ENCODE measurements around the gene HEBP1.

The HEBP1 gene

GRCh38 chr12:13027508-13027907 lies 27.4 kb upstream of the HEBP1 start:
- H3K36me3 ChIP-seq = no peaks in the 10 kb centered on the region
- H3K4me3 ChIP-seq (ENCODE audit: low read depth, low read length) = no peak overlapping the region
- H3K27me3 ChIP-seq (ENCODE audit: insufficient read depth, low read depth, severe bottlenecking) = no peaks in the 10 kb centered on the region
- TF ChIP-seq, protein P1, sequence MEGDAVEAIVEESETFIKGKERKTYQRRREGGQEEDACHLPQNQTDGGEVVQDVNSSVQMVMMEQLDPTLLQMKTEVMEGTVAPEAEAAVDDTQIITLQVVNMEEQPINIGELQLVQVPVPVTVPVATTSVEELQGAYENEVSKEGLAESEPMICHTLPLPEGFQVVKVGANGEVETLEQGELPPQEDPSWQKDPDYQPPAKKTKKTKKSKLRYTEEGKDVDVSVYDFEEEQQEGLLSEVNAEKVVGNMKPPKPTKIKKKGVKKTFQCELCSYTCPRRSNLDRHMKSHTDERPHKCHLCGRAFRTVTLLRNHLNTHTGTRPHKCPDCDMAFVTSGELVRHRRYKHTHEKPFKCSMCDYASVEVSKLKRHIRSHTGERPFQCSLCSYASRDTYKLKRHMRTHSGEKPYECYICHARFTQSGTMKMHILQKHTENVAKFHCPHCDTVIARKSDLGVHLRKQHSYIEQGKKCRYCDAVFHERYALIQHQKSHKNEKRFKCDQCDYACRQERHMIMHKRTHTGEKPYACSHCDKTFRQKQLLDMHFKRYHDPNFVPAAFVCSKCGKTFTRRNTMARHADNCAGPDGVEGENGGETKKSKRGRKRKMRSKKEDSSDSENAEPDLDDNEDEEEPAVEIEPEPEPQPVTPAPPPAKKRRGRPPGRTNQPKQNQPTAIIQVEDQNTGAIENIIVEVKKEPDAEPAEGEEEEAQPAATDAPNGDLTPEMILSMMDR (IDR thresholded peaks at IDR 0.05; ENCODE audit: low read depth, low read length) = no peak
- no peaks in the 10 kb centered on the region for H3K9me3 ChIP-seq (ENCODE audit: severe bottlenecking)
- no peak for DNase-seq
- peak overlapping the region; percentile 93 for H3K27ac ChIP-seq

- Histone ChIP-seq H3K27ac (no peak overlapping the region), H3K27me3 (ENCODE audit: insufficient read depth, low read depth, severe bottlenecking) (no peaks in the 10 kb centered on the region)
Observed at GRCh38 chr12:13027032-13027431, 27.0 kb upstream of the HEBP1 start.

DNA sequence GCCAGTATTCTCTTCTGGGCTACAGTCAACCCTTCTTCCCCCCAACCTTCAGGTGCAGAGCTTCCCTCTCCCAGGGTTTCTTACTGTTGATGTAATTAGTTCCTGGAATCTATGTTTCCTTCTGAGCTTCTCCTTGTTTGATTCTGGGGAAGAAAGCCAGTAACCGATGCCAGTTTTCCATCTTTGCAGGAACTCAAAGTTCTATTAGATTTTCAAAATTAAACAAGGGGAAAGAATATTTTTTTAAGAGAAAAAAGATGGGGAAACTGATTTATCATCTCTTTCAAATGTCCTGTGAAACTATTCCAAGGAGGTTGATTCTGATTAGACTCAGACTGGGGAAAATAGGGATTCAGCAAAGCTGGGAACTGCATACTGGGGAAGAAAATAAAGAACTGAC lies 26.2 kb upstream of the HEBP1 start:
- Histone ChIP-seq H3K9me3 (ENCODE audit: severe bottlenecking) (peaks cover 2% of the 10 kb centered on the region), H3K36me3 (no peaks in the 10 kb centered on the region), H3K4me3 (ENCODE audit: low read depth, low read length) (no peak overlapping the region), H3K27ac (no peak overlapping the region), H3K27me3 (ENCODE audit: insufficient read depth, low read depth, severe bottlenecking) (no peaks in the 10 kb centered on the region)
- TF ChIP-seq, protein P1 (IDR thresholded peaks at IDR 0.05; ENCODE audit: low read depth, low read length) = no peak
- no peak for DNase-seq

More at GRCh38 chr12:13027032-13027431, 27.0 kb upstream of the HEBP1 start:
- no peaks in the 10 kb centered on the region for H3K9me3 ChIP-seq (ENCODE audit: severe bottlenecking)
- H3K4me3 ChIP-seq (ENCODE audit: low read depth, low read length) = no peak overlapping the region
- TF ChIP-seq, protein P1 (IDR thresholded peaks at IDR 0.05; ENCODE audit: low read depth, low read length) = no peak
- DNase-seq = no peak
- H3K36me3 ChIP-seq = no peaks in the 10 kb centered on the region

DNA sequence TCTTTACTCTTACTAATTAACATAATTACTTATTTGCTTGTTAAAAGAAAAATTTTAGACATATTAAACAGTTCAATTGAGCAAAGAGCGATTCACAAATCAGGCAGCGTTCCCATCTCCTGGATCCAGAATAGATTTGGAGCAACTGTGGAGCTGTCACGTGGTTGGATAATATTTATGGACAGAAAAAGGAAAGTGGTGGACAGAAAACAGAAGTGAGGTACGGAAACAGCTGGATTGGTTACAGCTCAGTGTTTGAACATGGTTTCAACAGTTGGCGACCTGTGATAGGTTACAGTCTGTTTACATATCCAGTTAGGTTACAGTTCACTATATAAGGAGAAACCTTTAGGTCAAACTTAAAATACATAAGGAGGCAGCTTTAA lies 24.5 kb upstream of the HEBP1 start:
- no peak overlapping the region for H3K4me3 ChIP-seq (ENCODE audit: low read depth, low read length)
- H3K27me3 ChIP-seq (ENCODE audit: insufficient read depth, low read depth, severe bottlenecking) = no peaks in the 10 kb centered on the region
- H3K9me3 ChIP-seq (ENCODE audit: severe bottlenecking) = peaks cover 7% of the 10 kb centered on the region
- DNase-seq = no peak
- no peaks in the 10 kb centered on the region for H3K36me3 ChIP-seq
- TF ChIP-seq, protein P1 (IDR thresholded peaks at IDR 0.05; ENCODE audit: low read depth, low read length) = no peak
- no peak overlapping the region for H3K27ac ChIP-seq

DNA sequence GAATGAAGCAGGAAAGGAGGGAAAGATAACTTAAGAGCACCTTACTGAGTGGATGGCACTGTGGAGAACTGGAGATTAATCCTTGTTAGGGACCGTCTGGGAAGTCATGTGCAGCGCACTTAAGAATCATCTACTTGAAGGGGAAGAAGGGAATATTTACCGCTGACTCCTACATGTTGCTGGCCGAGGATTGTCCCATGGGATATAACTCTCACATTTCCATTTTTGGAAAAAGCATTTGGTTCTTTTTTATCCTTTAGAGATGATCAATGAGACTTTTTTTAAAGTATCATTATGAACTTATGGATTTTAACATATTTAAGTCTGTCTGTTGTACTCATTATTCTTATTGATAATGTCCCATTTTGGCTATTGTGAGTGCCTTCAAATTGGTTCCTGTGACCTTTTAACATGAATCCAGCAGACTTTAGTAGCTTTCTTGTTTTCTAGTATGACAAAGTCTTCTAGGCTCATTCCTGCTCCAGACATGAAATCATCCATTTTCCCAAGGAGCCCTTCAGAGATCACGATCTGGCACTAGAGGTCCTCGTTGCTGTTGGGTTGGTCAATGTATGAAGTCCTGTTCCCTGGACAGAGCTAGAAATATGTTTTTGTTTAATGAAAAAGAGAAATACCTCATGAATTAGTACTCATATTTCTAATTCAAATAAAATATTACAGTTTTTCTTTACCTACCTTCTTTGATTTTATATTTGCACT lies 23.9 kb upstream of the HEBP1 start:
- TF ChIP-seq, protein P1 (IDR thresholded peaks at IDR 0.05; ENCODE audit: low read depth, low read length) = no peak
- no peaks in the 10 kb centered on the region for H3K36me3 ChIP-seq
- H3K4me3 ChIP-seq (ENCODE audit: low read depth, low read length) = no peak overlapping the region
- no peaks in the 10 kb centered on the region for H3K27me3 ChIP-seq (ENCODE audit: insufficient read depth, low read depth, severe bottlenecking)
- H3K27ac ChIP-seq = no peak overlapping the region
- peaks cover 7% of the 10 kb centered on the region for H3K9me3 ChIP-seq (ENCODE audit: severe bottlenecking)
- DNase-seq = no peak

DNA sequence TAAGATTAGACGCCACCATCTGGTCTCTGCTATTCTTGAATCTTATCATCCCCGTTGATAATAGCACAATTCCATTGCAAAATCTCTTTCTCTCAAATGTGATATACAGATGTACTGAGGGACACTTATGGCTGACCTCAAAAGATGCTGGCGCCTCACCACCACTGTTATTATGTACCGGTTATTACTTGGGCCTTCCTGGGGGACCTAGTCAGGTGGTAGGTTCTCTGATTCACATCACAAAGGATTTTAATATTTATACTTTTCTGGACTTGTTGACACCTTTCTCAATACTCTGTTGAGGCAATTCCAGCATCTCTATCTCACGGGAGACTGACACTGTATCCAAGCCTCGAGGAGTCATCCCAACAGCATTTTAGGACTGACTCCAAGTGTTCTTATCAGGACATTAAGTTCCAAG lies 22.8 kb upstream of the HEBP1 start:
- Histone ChIP-seq H3K27me3 (ENCODE audit: insufficient read depth, low read depth, severe bottlenecking) (no peaks in the 10 kb centered on the region), H3K27ac (peak overlapping the region; percentile 55), H3K4me3 (ENCODE audit: low read depth, low read length) (no peak overlapping the region), H3K36me3 (no peaks in the 10 kb centered on the region), H3K9me3 (ENCODE audit: severe bottlenecking) (peaks cover 7% of the 10 kb centered on the region)
- TF ChIP-seq, protein P1 (IDR thresholded peaks at IDR 0.05; ENCODE audit: low read depth, low read length) = no peak
- DNase-seq = no peak

Measured in WERI-Rb-1 (cell line).